Calu3 (cell line): ENCODE data around the gene ADCY3. TPM values are rescaled to one million over a fixed set of nuclear protein-coding genes. Genes with fewer than 3 reads are reported as not detected.

Experiments
- BruUV-seq: library from RNA; stranded (reverse); fragments of 400-500 nt; replicated peaks from 2 replicates; lab custom pipeline; 2021; lab: Mats Ljungman, UMichigan
- CTCF ChIA-PET: fragments of 300-600 bp; sonication (Branson Sonifier 250); formaldehyde crosslinking; loops from one replicate; lab custom pipeline; 2022; ENCODE audit warnings: antibody characterized with exemption; lab: Charles Lee
- DNase-seq: peaks from one replicate; pipeline ENCODE4 v3.0.0; 2022
- H3K27ac Mint-ChIP-seq: one replicate; pipeline ENCODE4 v1.8.0; 2022; ENCODE audit warnings: mixed read lengths; ENCODE audit not compliant: unreplicated experiment
- H3K27me3 Mint-ChIP-seq: one replicate; pipeline ENCODE4 v1.8.0; 2022; ENCODE audit warnings: mixed read lengths; ENCODE audit not compliant: unreplicated experiment
- H3K36me3 Mint-ChIP-seq: one replicate; pipeline ENCODE4 v1.8.0; 2022; ENCODE audit warnings: mild to moderate bottlenecking, moderate library complexity, mixed read lengths; ENCODE audit not compliant: insufficient read depth, unreplicated experiment
- H3K4me1 Mint-ChIP-seq: one replicate; pipeline ENCODE4 v1.8.0; 2022; ENCODE audit warnings: mild to moderate bottlenecking, low read depth, mixed read lengths; ENCODE audit not compliant: unreplicated experiment
- H3K4me3 Mint-ChIP-seq: one replicate; pipeline ENCODE4 v1.8.0; 2022; ENCODE audit warnings: mild to moderate bottlenecking, low read depth, moderate library complexity, mixed read lengths; ENCODE audit not compliant: unreplicated experiment
- H3K9me3 Mint-ChIP-seq: one replicate; pipeline ENCODE4 v1.8.0; 2022; ENCODE audit warnings: low read depth, mixed read lengths; ENCODE audit not compliant: unreplicated experiment
- intact Hi-C: fragments of 100-400 bp; cut with micrococcal nuclease; formaldehyde crosslinking; loops from one replicate; pipeline ENCODE4 v1.10.0; 2022; ENCODE audit not compliant: unreplicated experiment
- total RNA-seq: library from RNA; stranded (reverse); gene quantifications from 2 replicates; pipeline ENCODE4 v1.2.3, GENCODE V29; 2022
- TF ChIP-seq, protein P1 (sequence below): fragments of 200-600 bp; IDR thresholded peaks from one replicate; pipeline ENCODE4 v1.8.0; 2022; ENCODE audit warnings: antibody characterized with exemption; ENCODE audit not compliant: unreplicated experiment

ADCY3 gene
- total RNA-seq, 1 experiment from 2014 or later: 63.7 TPM

GRCh38 chr2:24906466-24906865, 13.6 kb downstream of the ADCY3 start:
- TF ChIP-seq, protein P1, sequence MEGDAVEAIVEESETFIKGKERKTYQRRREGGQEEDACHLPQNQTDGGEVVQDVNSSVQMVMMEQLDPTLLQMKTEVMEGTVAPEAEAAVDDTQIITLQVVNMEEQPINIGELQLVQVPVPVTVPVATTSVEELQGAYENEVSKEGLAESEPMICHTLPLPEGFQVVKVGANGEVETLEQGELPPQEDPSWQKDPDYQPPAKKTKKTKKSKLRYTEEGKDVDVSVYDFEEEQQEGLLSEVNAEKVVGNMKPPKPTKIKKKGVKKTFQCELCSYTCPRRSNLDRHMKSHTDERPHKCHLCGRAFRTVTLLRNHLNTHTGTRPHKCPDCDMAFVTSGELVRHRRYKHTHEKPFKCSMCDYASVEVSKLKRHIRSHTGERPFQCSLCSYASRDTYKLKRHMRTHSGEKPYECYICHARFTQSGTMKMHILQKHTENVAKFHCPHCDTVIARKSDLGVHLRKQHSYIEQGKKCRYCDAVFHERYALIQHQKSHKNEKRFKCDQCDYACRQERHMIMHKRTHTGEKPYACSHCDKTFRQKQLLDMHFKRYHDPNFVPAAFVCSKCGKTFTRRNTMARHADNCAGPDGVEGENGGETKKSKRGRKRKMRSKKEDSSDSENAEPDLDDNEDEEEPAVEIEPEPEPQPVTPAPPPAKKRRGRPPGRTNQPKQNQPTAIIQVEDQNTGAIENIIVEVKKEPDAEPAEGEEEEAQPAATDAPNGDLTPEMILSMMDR: no peak

GRCh38 chr2:24903161-24904103, 16.6 kb downstream of the ADCY3 start:
- Mint-ChIP-seq H3K27ac (no peak overlapping the region), H3K9me3 (peaks cover 5% of the 10 kb centered on the region), H3K4me3 (no peak overlapping the region), H3K36me3 (peaks cover 4% of the 10 kb centered on the region), H3K27me3 (no peaks in the 10 kb centered on the region), H3K4me1 (no peaks in the 10 kb centered on the region)
- TF ChIP-seq, protein P1: no peak
- CTCF ChIA-PET: interaction anchor here (0.7 kb wide), 1 partner anchor 8 kb away, joined by 3 read pairs; no protein-coding TSS in a partner anchor
- no TSS peak for BruUV-seq
- no peak for DNase-seq
- intact Hi-C loops: no loop called here

More at GRCh38 chr2:24906466-24906865, 13.6 kb downstream of the ADCY3 start:
- Mint-ChIP-seq H3K9me3 (no peaks in the 10 kb centered on the region), H3K4me3 (no peak overlapping the region), H3K27ac (no peak overlapping the region), H3K4me1 (peaks cover 8% of the 10 kb centered on the region), H3K27me3 (no peaks in the 10 kb centered on the region), H3K36me3 (no peaks in the 10 kb centered on the region)
- BruUV-seq: no TSS peak
- DNase-seq: no peak
- intact Hi-C loops: no loop called here
- CTCF ChIA-PET: no interaction called here

GRCh38 chr2:24899361-24899910, 20.6 kb downstream of the ADCY3 start:
- Mint-ChIP-seq H3K9me3 (peaks cover 32% of the 10 kb centered on the region), H3K27me3 (no peaks in the 10 kb centered on the region), H3K27ac (no peak overlapping the region), H3K4me3 (no peak overlapping the region), H3K4me1 (no peaks in the 10 kb centered on the region), H3K36me3 (peaks cover 16% of the 10 kb centered on the region)
- DNase-seq: no peak
- BruUV-seq: no TSS peak
- TF ChIP-seq, protein P1: no peak
- intact Hi-C loops: no loop called here
- CTCF ChIA-PET: no interaction called here

GRCh38 chr2:24898122-24899109, 21.6 kb downstream of the ADCY3 start:
- H3K9me3 Mint-ChIP-seq: peaks cover 35% of the 10 kb centered on the region
- intact Hi-C loops: no loop called here
- no peak for DNase-seq
- TF ChIP-seq, protein P1: no peak
- no peaks in the 10 kb centered on the region for H3K27me3 Mint-ChIP-seq
- no peaks in the 10 kb centered on the region for H3K4me1 Mint-ChIP-seq
- H3K36me3 Mint-ChIP-seq: peaks cover 16% of the 10 kb centered on the region
- H3K4me3 Mint-ChIP-seq: no peak overlapping the region
- H3K27ac Mint-ChIP-seq: no peak overlapping the region
- no TSS peak for BruUV-seq
- CTCF ChIA-PET: no interaction called here
